GM23248 (cell line): ENCODE results near the gene SCN8A. TPM values are rescaled to one million over a fixed set of nuclear protein-coding genes. Genes with fewer than 3 reads are reported as not detected.

Source experiments
- DNase-seq: peaks from one replicate; pipeline ENCODE4 v3.0.0-alpha.2; 2015
- H2AFZ ChIP-seq: fragments of 200-600 bp; sonication (generic); 2 replicates; pipeline ENCODE4 v1.6.1; 2016; ENCODE audit warnings: antibody characterized with exemption
- H3F3A ChIP-seq: fragments of 200-600 bp; sonication (generic); 2 replicates; pipeline ENCODE4 v1.6.1; 2016; ENCODE audit warnings: mild to moderate bottlenecking, antibody characterized with exemption, mixed run types; ENCODE audit not compliant: insufficient read depth
- H3K27ac ChIP-seq: fragments of 200-600 bp; sonication (generic); 2 replicates; pipeline ENCODE4 v1.5.1; 2016; ENCODE audit warnings: mild to moderate bottlenecking
- H3K27me3 ChIP-seq: fragments of 200-600 bp; sonication (generic); replicated peaks from 2 replicates; pipeline ENCODE4 v1.6.1; 2016; ENCODE audit warnings: mild to moderate bottlenecking; ENCODE audit not compliant: insufficient read depth
- H3K36me3 ChIP-seq: fragments of 200-600 bp; sonication (generic); 2 replicates; pipeline ENCODE4 v1.6.1; 2016; ENCODE audit warnings: low read depth, mild to moderate bottlenecking
- H3K4me1 ChIP-seq: fragments of 200-600 bp; sonication (generic); 2 replicates; pipeline ENCODE4 v1.6.1; 2016; ENCODE audit warnings: mild to moderate bottlenecking; ENCODE audit not compliant: insufficient read depth
- H3K4me2 ChIP-seq: fragments of 200-600 bp; sonication (generic); one replicate; pipeline ENCODE4 v1.6.1; 2016; ENCODE audit warnings: mild to moderate bottlenecking; ENCODE audit not compliant: unreplicated experiment
- H3K4me3 ChIP-seq: fragments of 200-600 bp; sonication (generic); 2 replicates; pipeline ENCODE4 v1.5.1; 2016; ENCODE audit warnings: mild to moderate bottlenecking
- H3K79me2 ChIP-seq: fragments of 200-600 bp; sonication (generic); 2 replicates; pipeline ENCODE4 v1.6.1; 2016; ENCODE audit warnings: mild to moderate bottlenecking; ENCODE audit not compliant: insufficient read depth
- H3K9ac ChIP-seq: fragments of 200-600 bp; sonication (generic); 2 replicates; pipeline ENCODE4 v1.6.1; 2016; ENCODE audit warnings: mild to moderate bottlenecking
- H3K9me2 ChIP-seq: fragments of 200-600 bp; sonication (generic); 2 replicates; pipeline ENCODE4 v1.6.1; 2016; ENCODE audit warnings: mixed run types, mild to moderate bottlenecking, moderate library complexity; ENCODE audit not compliant: insufficient read depth
- H3K9me3 ChIP-seq: fragments of 200-600 bp; sonication (generic); one replicate; pipeline ENCODE4 v1.6.1; 2017; ENCODE audit warnings: low read depth
- H4K20me1 ChIP-seq: fragments of 200-600 bp; sonication (generic); 2 replicates; pipeline ENCODE4 v1.6.0; 2016; ENCODE audit not compliant: insufficient read depth
- EZH2 ChIP-seq: fragments of 200-600 bp; sonication (generic); IDR thresholded peaks from 2 replicates; pipeline ENCODE4 v1.6.1; 2018; ENCODE audit warnings: antibody characterized with exemption, mild to moderate bottlenecking; ENCODE audit not compliant: insufficient read depth, poor library complexity, severe bottlenecking
- EZH2phosphoT487 ChIP-seq: fragments of 200-600 bp; sonication (generic); IDR thresholded peaks from 2 replicates; pipeline ENCODE4 v1.6.1; 2018; ENCODE audit warnings: antibody characterized with exemption, moderate library complexity, mild to moderate bottlenecking, low read depth; ENCODE audit not compliant: insufficient read depth
- WGBS, 2 experiments: methylation state at CpG; one replicate each; pipeline ENCODE4 v1.1.6; 2015 to 2017; ENCODE audit warnings: low lambda C conversion rate in 2 of 2, low coverage in 1 of 2; ENCODE audit errors: missing lambda C conversion rate in 2 of 2; 5-methylcytosine and 5-hydroxymethylcytosine counted together
- in situ Hi-C: fragments of 300-500 bp; cut with MboI; formaldehyde crosslinking; loops from 2 replicates; pipeline ENCODE4 v1.15.0; 2020
- polyA plus RNA-seq: library from polyadenylated mRNA; unstranded; fragments of >200 nt; fragmentation: Nextera tagmentation; extraction: Ambion mirVana; gene quantifications from 2 replicates; pipeline ENCODE4 v1.2.1, GENCODE V29; 2016
- total RNA-seq: library from RNA; depleted of rRNA; stranded (reverse); fragments of >200 nt; shearing (Covaris generic); gene quantifications from 2 replicates; pipeline ENCODE4 v1.2.3, GENCODE V29; 2014

Gene SCN8A
- total and polyA plus RNA-seq, 2 experiments from 2014 or later = 6.7 to 13.8 TPM

DNA sequence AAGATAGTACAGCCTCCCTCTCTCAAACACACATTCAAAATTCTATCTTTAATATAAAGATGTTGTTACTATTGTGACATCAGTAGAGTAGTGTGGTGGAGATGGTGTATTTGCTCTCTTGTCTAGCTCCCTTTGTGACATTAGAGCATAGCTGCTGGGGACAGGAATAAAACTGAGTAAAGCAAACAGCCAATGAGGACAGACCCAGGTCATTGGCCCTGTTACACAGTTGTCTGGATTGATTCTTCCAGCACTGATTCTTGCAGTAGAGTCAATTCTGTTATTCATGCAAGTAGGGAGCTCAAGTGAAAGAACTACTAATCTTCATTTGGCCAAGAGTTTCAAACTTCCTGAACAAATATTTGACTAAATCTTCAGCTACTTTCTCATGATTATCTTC, 72.4 kb downstream of the SCN8A start:
- peaks cover 4% of the 10 kb centered on the region; the same call in 1 of the 2 replicates for H3F3A ChIP-seq
- H3K27ac ChIP-seq = no peak overlapping the region
- H3K9ac ChIP-seq = no peak overlapping the region
- in situ Hi-C loops = no loop called here
- H3K4me2 ChIP-seq = no peak overlapping the region
- DNase-seq = no peak
- no peaks in the 10 kb centered on the region for H3K9me2 ChIP-seq
- H3K36me3 ChIP-seq = peaks cover 21% of the 10 kb centered on the region
- H3K9me3 ChIP-seq = no peaks in the 10 kb centered on the region
- no peak overlapping the region for H3K4me3 ChIP-seq
- no peak overlapping the region for H2AFZ ChIP-seq
- TF ChIP-seq EZH2phosphoT487 = no peak
- no peak for TF ChIP-seq EZH2
- peaks cover 61% of the 10 kb centered on the region for H3K79me2 ChIP-seq
- H3K4me1 ChIP-seq = no peaks in the 10 kb centered on the region
- peaks cover 6% of the 10 kb centered on the region; the same call in 1 of the 2 replicates for H4K20me1 ChIP-seq
- H3K27me3 ChIP-seq = no peaks in the 10 kb centered on the region

DNA sequence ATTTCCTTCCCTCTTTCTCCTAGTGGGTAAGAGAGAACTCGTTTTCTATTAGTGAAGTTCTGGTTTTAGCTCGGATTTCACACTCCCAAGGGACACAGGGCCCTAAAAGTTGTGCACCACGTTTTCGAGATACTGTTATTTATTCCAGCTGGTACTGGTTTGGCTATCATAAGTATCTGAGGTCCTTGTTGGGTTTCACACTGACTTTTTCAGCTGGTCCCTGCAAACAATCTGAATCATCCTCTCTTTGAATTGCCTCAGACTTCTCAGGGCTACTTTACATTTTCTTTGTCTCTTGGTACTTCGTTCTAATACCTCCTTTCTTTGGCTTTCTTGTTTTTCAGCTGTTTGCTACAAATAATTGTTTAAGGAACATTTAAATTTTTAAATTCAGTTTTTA, 75.7 kb downstream of the SCN8A start:
- peaks cover 49% of the 10 kb centered on the region for H3K79me2 ChIP-seq
- no peak overlapping the region for H3K4me3 ChIP-seq
- no peak for DNase-seq
- no peaks in the 10 kb centered on the region for H3K9me2 ChIP-seq
- H3F3A ChIP-seq = peaks cover 4% of the 10 kb centered on the region; the same call in 1 of the 2 replicates
- no peak overlapping the region for H2AFZ ChIP-seq
- H4K20me1 ChIP-seq = peaks cover 10% of the 10 kb centered on the region; the same call in 1 of the 2 replicates
- no peaks in the 10 kb centered on the region for H3K27me3 ChIP-seq
- WGBS, 2 experiments = 57 to 61% methylated on average over 5 of the region's 5 CpGs
- H3K9ac ChIP-seq = no peak overlapping the region
- no peak overlapping the region for H3K27ac ChIP-seq
- in situ Hi-C loops = no loop called here
- H3K4me1 ChIP-seq = no peaks in the 10 kb centered on the region
- peaks cover 21% of the 10 kb centered on the region for H3K36me3 ChIP-seq
- no peak overlapping the region for H3K4me2 ChIP-seq
- no peaks in the 10 kb centered on the region for H3K9me3 ChIP-seq
- TF ChIP-seq EZH2phosphoT487 (no peak), EZH2 (no peak)

DNA sequence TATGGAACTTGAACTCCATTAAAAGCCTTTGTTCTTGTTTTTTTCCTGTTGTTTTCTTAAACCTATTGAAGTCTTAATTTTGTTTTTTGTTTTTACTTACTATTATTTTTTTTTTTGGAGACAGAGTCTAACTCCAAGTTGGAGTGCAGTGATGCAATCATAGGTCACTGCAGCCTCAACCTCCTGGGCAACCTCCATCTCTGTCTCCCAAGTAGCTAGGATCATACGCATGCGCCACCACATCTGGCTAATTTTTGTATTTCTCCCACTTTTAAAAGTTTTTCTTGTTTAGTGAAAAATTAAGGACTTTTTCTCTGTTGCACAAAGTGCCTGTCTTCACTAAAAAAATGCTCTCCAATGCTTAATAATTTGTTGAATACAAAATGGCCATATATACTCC, 76.2 kb downstream of the SCN8A start:
- H3K9ac ChIP-seq = no peak overlapping the region
- in situ Hi-C loops = no loop called here
- H3K9me2 ChIP-seq = no peaks in the 10 kb centered on the region
- H3K79me2 ChIP-seq = peaks cover 47% of the 10 kb centered on the region
- DNase-seq = no peak
- H3F3A ChIP-seq = peaks cover 8% of the 10 kb centered on the region; the same call in 1 of the 2 replicates
- peaks cover 1% of the 10 kb centered on the region for H3K4me1 ChIP-seq
- no peaks in the 10 kb centered on the region for H3K9me3 ChIP-seq
- no peak for TF ChIP-seq EZH2
- TF ChIP-seq EZH2phosphoT487 = no peak
- H3K4me2 ChIP-seq = no peak overlapping the region
- H2AFZ ChIP-seq = no peak overlapping the region
- no peaks in the 10 kb centered on the region for H3K27me3 ChIP-seq
- 98 to 100% methylated on average over 2 of the region's 2 CpGs for WGBS, 2 experiments
- no peak overlapping the region for H3K27ac ChIP-seq
- peaks cover 8% of the 10 kb centered on the region; the same call in 1 of the 2 replicates for H4K20me1 ChIP-seq
- peaks cover 21% of the 10 kb centered on the region for H3K36me3 ChIP-seq
- H3K4me3 ChIP-seq = no peak overlapping the region

DNA sequence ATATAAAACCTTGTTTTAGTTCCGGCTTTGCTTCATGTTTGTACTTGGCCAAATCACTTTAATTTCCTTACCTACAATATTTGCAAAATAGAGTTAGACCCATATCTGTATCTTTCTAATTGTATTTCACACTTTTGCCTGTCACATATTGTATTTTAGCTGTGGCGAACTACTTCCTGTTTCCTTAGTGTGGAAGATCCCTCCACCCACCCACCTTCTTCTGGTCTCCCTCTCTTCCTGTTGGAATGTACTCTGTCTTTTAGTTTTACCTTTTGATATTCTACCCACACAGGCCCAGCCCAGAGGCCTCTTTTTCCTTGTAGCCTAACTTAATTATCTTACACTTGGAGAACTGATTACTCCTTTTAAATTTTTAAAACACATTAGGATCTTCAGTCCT, 78.2 kb downstream of the SCN8A start:
- no peak for DNase-seq
- Histone ChIP-seq H3K4me1 (peaks cover 8% of the 10 kb centered on the region), H3K27me3 (no peaks in the 10 kb centered on the region), H3K9me2 (no peaks in the 10 kb centered on the region), H3K79me2 (peaks cover 57% of the 10 kb centered on the region), H3K27ac (no peak overlapping the region), H2AFZ (no peak overlapping the region), H3K36me3 (peaks cover 12% of the 10 kb centered on the region), H3K4me2 (no peak overlapping the region), H3K9ac (no peak overlapping the region), H3F3A (peaks cover 13% of the 10 kb centered on the region; the same call in 1 of the 2 replicates), H3K9me3 (no peaks in the 10 kb centered on the region), H4K20me1 (peaks cover 13% of the 10 kb centered on the region), H3K4me3 (no peak overlapping the region)
- in situ Hi-C loops = no loop called here
- 96% methylated on average over 2 of the region's 2 CpGs for WGBS, 2 experiments
- TF ChIP-seq EZH2phosphoT487 (no peak), EZH2 (no peak)

DNA sequence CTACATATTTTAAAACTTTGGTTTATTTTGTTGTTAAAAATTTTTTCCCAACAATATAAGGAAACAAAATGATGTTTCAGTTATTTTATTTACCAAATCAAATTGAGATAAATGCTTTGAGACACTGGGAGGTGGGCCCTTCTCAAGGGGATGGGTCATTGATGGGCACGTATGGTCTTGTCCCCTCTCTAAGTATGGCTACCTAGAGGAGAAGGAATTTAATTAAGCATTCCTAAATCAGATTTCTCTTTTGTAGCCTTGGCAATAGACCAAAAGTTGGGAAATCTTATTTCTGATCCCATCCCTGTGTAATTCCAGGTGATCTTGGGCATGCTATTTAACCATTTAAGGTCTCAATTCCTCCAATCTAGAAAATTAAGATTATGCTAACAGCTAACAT, 79.0 kb downstream of the SCN8A start:
- in situ Hi-C loops = no loop called here
- H3K36me3 ChIP-seq = peaks cover 6% of the 10 kb centered on the region
- peaks cover 13% of the 10 kb centered on the region; the same call in 1 of the 2 replicates for H3F3A ChIP-seq
- peaks cover 13% of the 10 kb centered on the region for H4K20me1 ChIP-seq
- H3K4me3 ChIP-seq = no peak overlapping the region
- peaks cover 8% of the 10 kb centered on the region for H3K4me1 ChIP-seq
- TF ChIP-seq EZH2 (no peak), EZH2phosphoT487 (no peak)
- no peaks in the 10 kb centered on the region for H3K9me3 ChIP-seq
- WGBS, 2 experiments = 82 to 90% methylated on average over 1 of the region's 1 CpG
- H3K27me3 ChIP-seq = no peaks in the 10 kb centered on the region
- no peaks in the 10 kb centered on the region for H3K9me2 ChIP-seq
- no peak overlapping the region for H3K4me2 ChIP-seq
- peaks cover 53% of the 10 kb centered on the region for H3K79me2 ChIP-seq
- no peak overlapping the region for H3K9ac ChIP-seq
- no peak overlapping the region for H2AFZ ChIP-seq
- H3K27ac ChIP-seq = no peak overlapping the region
- DNase-seq = no peak
